H1 (cell line): ENCODE data around the gene NCOA1. TPM values are rescaled to one million over a fixed set of nuclear protein-coding genes. Genes with fewer than 3 reads are reported as not detected.

ENCODE experiments used
- SAP30 ChIP-seq: fragments of 300-600 bp; sonication (generic); IDR thresholded peaks from 2 replicates; pipeline ENCODE4 v1.7.1; 2012; ENCODE audit warnings: low read length, moderate library complexity, mild to moderate bottlenecking, inconsistent platforms; ENCODE audit not compliant: insufficient read depth, insufficient replicate concordance
- polyA plus RNA-seq, 7 experiments: library from polyadenylated mRNA; depleted of rRNA in 3 of 7; stranded (reverse) in 5 of 7; unstranded in 2 of 7; fragments of >200 nt in 5 of 7; fragments of 200-250 nt in 2 of 7; gene quantifications; 1 replicate in 5 of 7; 2 replicates in 1 of 7; 4 replicates in 1 of 7; pipeline versions ENCODE4 v1.2.1 to v1.2.3, GENCODE V29; 2011 to 2013; ENCODE audit warnings: missing spikeins in 2 of 7, mixed read lengths in 2 of 7
- total RNA-seq: library from RNA; stranded (reverse); fragmentation: NEBNext Ultra II Directional; extraction: Animal tissue kit (Norgen Biotek cat#: 25700); gene quantifications from 2 replicates; pipeline ENCODE4 v1.2.1, GENCODE V29; 2021
- TF ChIP-seq, protein P1 (sequence below), 3 experiments: IDR thresholded peaks; 1 replicate in 2 of 3; 2 replicates in 1 of 3; pipeline versions ENCODE4 v1.5.1 to v1.6.1; 2011; ENCODE audit warnings: low read length in 3 of 3, mild to moderate bottlenecking in 3 of 3, inconsistent platforms in 2 of 3, low read depth in 1 of 3, moderate library complexity in 1 of 3; ENCODE audit not compliant: insufficient read depth in 1 of 3; ENCODE audit errors: control extremely low read depth in 1 of 3

Gene NCOA1
- total and polyA plus RNA-seq, 2 of the 8 experiments (the other 6 are each of a cell fraction or from before 2014, with no cell fraction given) = 12.8 to 17.9 TPM

GRCh38 chr2:24708537-24709152 is 217.6 kb downstream of the NCOA1 start (continued):
- TF ChIP-seq, protein P1, sequence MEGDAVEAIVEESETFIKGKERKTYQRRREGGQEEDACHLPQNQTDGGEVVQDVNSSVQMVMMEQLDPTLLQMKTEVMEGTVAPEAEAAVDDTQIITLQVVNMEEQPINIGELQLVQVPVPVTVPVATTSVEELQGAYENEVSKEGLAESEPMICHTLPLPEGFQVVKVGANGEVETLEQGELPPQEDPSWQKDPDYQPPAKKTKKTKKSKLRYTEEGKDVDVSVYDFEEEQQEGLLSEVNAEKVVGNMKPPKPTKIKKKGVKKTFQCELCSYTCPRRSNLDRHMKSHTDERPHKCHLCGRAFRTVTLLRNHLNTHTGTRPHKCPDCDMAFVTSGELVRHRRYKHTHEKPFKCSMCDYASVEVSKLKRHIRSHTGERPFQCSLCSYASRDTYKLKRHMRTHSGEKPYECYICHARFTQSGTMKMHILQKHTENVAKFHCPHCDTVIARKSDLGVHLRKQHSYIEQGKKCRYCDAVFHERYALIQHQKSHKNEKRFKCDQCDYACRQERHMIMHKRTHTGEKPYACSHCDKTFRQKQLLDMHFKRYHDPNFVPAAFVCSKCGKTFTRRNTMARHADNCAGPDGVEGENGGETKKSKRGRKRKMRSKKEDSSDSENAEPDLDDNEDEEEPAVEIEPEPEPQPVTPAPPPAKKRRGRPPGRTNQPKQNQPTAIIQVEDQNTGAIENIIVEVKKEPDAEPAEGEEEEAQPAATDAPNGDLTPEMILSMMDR (IDR thresholded peaks at IDR 0.05; ENCODE audit: control extremely low read depth in 1 of 3, insufficient read depth in 1 of 3, low read depth in 1 of 3, low read length in 3 of 3) = no peak
- no peak for TF ChIP-seq SAP30
